DOHH2 (cell line): ENCODE results near the gene DHRS3.

Experiments
- H3F3A ChIP-seq: fragments of 200-600 bp; sonication (generic), shearing (Covaris generic); 2 replicates; pipeline ENCODE4 v1.6.0; 2016; ENCODE audit warnings: antibody characterized with exemption, mild to moderate bottlenecking; ENCODE audit not compliant: control insufficient read depth, insufficient read depth
- H3K27ac ChIP-seq: fragments of 200-600 bp; sonication (generic); 2 replicates; pipeline ENCODE4 v1.5.1; 2014; ENCODE audit warnings: low read depth, mild to moderate bottlenecking, low read length, moderate library complexity
- H3K27me3 ChIP-seq: fragments of 200-600 bp; sonication (generic); 2 replicates; pipeline ENCODE4 v1.6.1; 2014; ENCODE audit warnings: mild to moderate bottlenecking, low read length, mixed read lengths; ENCODE audit not compliant: control insufficient read depth
- H3K36me3 ChIP-seq: fragments of 200-600 bp; sonication (generic); 2 replicates; pipeline ENCODE4 v1.6.1; 2014; ENCODE audit warnings: mild to moderate bottlenecking, low read length, moderate library complexity, mixed read lengths; ENCODE audit not compliant: control insufficient read depth
- H3K4me1 ChIP-seq: fragments of 200-600 bp; sonication (generic); 2 replicates; pipeline ENCODE4 v1.6.1; 2014; ENCODE audit warnings: mild to moderate bottlenecking, low read length, mixed read lengths; ENCODE audit not compliant: control insufficient read depth
- H3K4me2 ChIP-seq: fragments of 200-600 bp; sonication (generic); 2 replicates; pipeline ENCODE4 v1.6.0; 2014; ENCODE audit warnings: mild to moderate bottlenecking, low read length, moderate library complexity
- H3K4me3 ChIP-seq: fragments of 200-600 bp; sonication (generic); 2 replicates; pipeline ENCODE4 v1.5.1; 2014; ENCODE audit warnings: mild to moderate bottlenecking, low read length, mixed read lengths
- H3K79me2 ChIP-seq: fragments of 200-600 bp; sonication (generic); 2 replicates; pipeline ENCODE4 v1.6.1; 2014; ENCODE audit warnings: mild to moderate bottlenecking, low read length, mixed read lengths; ENCODE audit not compliant: control insufficient read depth
- H3K9me2 ChIP-seq: fragments of 200-600 bp; sonication (generic); replicated peaks from 2 replicates; pipeline ENCODE4 v1.6.1; 2014; ENCODE audit warnings: mild to moderate bottlenecking, low read length, mixed read lengths; ENCODE audit not compliant: control insufficient read depth
- H3K9me3 ChIP-seq: fragments of 200-600 bp; sonication (generic); 2 replicates; pipeline ENCODE4 v1.6.1; 2014; ENCODE audit warnings: antibody characterized with exemption, low read length, mixed read lengths; ENCODE audit not compliant: control insufficient read depth, insufficient read depth
- H4K20me1 ChIP-seq: fragments of 200-600 bp; sonication (generic); 2 replicates; pipeline ENCODE4 v1.6.0; 2014; ENCODE audit warnings: low read depth, mild to moderate bottlenecking, antibody characterized with exemption, low read length, moderate library complexity; ENCODE audit not compliant: control insufficient read depth, insufficient read depth
- EZH2phosphoT487 ChIP-seq: fragments of 200-600 bp; sonication (generic); IDR thresholded peaks from 2 replicates; pipeline ENCODE4 v1.6.1; 2017; ENCODE audit warnings: borderline replicate concordance, mild to moderate bottlenecking, antibody characterized with exemption, low read length, moderate library complexity, mixed read lengths
- TF ChIP-seq, protein P1 (sequence below): fragments of 200-600 bp; sonication (generic); IDR thresholded peaks from one replicate; pipeline ENCODE4 v1.5.1; 2014; ENCODE audit warnings: antibody characterized with exemption, mild to moderate bottlenecking, low read depth, low read length; ENCODE audit not compliant: poor library complexity, severe bottlenecking

The DHRS3 gene

DNA sequence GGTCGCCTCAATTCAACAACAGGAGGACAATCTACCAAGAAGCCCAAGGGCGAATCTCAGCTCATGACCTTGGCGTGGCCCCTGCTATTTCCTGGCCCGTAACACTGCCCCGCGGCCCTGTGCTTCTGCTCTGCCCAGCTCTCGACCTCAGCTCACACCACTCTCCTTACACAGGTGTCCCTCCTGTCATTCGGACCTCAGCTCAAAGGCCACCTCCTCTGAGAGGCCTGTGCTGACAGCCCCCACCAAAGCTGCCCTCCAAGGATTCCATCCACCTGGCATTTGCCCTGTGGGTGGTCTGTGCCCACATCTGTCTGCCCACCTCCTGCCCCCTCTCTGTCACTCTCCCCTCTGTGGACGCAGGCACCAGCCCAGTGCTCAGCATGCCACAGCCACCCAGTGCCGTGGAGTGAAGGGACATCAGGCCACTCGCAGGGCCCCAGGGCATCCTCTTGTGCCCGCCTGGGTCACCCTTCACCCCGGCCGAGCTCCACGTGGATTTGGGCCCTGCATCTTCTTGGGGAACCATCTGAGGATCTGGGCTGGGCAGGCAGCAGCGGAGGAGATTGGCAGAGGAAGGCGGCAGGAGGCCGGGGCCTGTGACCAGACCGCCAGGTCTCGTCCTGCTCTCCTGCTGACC is 70.3 kb downstream of the DHRS3 start:
- TF ChIP-seq, protein P1, sequence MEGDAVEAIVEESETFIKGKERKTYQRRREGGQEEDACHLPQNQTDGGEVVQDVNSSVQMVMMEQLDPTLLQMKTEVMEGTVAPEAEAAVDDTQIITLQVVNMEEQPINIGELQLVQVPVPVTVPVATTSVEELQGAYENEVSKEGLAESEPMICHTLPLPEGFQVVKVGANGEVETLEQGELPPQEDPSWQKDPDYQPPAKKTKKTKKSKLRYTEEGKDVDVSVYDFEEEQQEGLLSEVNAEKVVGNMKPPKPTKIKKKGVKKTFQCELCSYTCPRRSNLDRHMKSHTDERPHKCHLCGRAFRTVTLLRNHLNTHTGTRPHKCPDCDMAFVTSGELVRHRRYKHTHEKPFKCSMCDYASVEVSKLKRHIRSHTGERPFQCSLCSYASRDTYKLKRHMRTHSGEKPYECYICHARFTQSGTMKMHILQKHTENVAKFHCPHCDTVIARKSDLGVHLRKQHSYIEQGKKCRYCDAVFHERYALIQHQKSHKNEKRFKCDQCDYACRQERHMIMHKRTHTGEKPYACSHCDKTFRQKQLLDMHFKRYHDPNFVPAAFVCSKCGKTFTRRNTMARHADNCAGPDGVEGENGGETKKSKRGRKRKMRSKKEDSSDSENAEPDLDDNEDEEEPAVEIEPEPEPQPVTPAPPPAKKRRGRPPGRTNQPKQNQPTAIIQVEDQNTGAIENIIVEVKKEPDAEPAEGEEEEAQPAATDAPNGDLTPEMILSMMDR, result no peak
- no peak for TF ChIP-seq EZH2phosphoT487
- Histone ChIP-seq H3K9me2 (no peaks in the 10 kb centered on the region), H3K36me3 (no peaks in the 10 kb centered on the region), H3K4me2 (no peak overlapping the region), H4K20me1 (no peaks in the 10 kb centered on the region), H3K4me3 (no peak overlapping the region), H3K27me3 (no peaks in the 10 kb centered on the region), H3K9me3 (no peaks in the 10 kb centered on the region), H3K4me1 (no peaks in the 10 kb centered on the region), H3K79me2 (no peaks in the 10 kb centered on the region), H3K27ac (no peak overlapping the region), H3F3A (no peaks in the 10 kb centered on the region)

DNA sequence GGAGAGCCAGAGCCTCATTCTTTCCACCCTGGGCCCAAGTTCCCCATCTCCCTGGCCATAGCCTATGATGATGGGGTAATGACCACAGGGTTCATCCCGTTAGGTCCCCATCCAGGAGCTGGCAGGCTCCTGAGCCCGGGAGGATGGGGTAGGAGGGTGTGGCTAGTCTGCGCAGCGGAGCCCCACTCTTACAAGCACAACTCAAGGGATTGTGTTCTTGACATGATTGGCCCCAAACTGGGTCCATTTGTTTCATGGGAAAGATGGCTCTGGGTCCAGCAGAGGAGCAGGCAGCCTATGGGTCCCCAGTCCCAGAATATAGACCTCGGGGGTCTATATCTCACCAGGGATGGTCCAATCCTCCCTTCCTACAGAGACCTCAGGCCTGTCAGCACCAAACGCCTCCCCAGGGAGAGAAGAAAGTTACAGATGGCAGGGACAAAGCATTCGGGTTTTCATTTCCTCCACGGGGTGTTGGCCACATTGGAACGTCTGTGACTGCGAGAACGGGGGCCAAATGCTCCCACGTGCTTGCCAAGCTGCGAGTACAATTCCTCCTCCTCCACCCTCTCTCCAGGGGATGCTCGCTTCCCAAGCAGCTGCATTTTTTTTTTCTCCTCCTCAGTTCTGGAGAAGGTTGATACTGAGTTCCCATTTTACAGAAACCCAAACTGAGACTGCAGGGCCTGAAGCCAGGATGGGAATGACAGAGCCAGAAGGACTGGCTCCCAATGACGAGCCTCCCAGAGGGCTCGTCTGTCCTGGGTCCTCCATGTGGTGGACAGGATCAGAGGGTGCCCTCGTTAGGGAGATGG is 71.0 kb downstream of the DHRS3 start:
- TF ChIP-seq, protein P1, result no peak
- TF ChIP-seq EZH2phosphoT487, result no peak
- no peak overlapping the region for H3K4me2 ChIP-seq
- no peaks in the 10 kb centered on the region for H3K36me3 ChIP-seq
- no peak overlapping the region for H3K27ac ChIP-seq
- H3K27me3 ChIP-seq, result no peaks in the 10 kb centered on the region
- H3F3A ChIP-seq, result no peaks in the 10 kb centered on the region
- no peaks in the 10 kb centered on the region for H4K20me1 ChIP-seq
- no peaks in the 10 kb centered on the region for H3K9me2 ChIP-seq
- no peak overlapping the region for H3K4me3 ChIP-seq
- no peaks in the 10 kb centered on the region for H3K9me3 ChIP-seq
- no peaks in the 10 kb centered on the region for H3K4me1 ChIP-seq
- no peaks in the 10 kb centered on the region for H3K79me2 ChIP-seq

DNA sequence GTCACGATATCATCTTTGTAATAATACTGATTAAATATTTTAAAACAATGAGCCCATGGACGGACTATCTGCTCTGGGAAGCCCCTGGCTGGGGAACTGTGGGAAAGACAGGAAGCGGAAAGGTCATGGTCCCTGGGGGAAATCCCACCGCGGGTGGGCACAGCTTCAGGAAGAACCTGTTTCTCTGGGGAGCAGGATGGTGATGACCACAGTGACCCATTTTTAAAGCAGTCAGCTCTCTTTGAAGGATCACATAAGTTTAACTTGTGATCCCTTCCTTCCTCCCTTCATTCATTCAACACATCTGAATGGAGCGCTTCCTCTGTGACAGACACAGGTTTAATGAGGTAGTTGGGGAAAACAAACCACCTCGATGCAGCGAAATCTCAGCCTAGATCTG is 73.0 kb downstream of the DHRS3 start:
- H3K4me2 ChIP-seq, result no peak overlapping the region
- H3K4me3 ChIP-seq, result no peak overlapping the region
- no peaks in the 10 kb centered on the region for H4K20me1 ChIP-seq
- no peaks in the 10 kb centered on the region for H3K36me3 ChIP-seq
- H3K4me1 ChIP-seq, result no peaks in the 10 kb centered on the region
- no peaks in the 10 kb centered on the region for H3F3A ChIP-seq
- H3K79me2 ChIP-seq, result no peaks in the 10 kb centered on the region
- no peak overlapping the region for H3K27ac ChIP-seq
- TF ChIP-seq, protein P1, result no peak
- TF ChIP-seq EZH2phosphoT487, result no peak
- H3K27me3 ChIP-seq, result no peaks in the 10 kb centered on the region
- no peaks in the 10 kb centered on the region for H3K9me2 ChIP-seq
- H3K9me3 ChIP-seq, result no peaks in the 10 kb centered on the region
